Hepatocyte (in vitro differentiated cells): Measurements from ENCODE around the gene PLXDC1.
"Not testable (repeated sequence)": the region's sequence is repeated elsewhere in the genome, so short reads cannot be mapped to it uniquely, and the experiment has no call there.

Experiments
- EZH2 ChIP-seq: fragments of 200-600 bp; sonication (generic); IDR thresholded peaks from 2 replicates; pipeline ENCODE4 v1.6.1; 2016; ENCODE audit warnings: antibody characterized with exemption, mild to moderate bottlenecking, borderline replicate concordance
- EZH2phosphoT487 ChIP-seq: fragments of 200-600 bp; sonication (generic); IDR thresholded peaks from one replicate; pipeline ENCODE4 v1.6.1; 2018; ENCODE audit warnings: antibody characterized with exemption, mild to moderate bottlenecking, low read depth, moderate library complexity; ENCODE audit not compliant: unreplicated experiment, severe bottlenecking

DNA sequence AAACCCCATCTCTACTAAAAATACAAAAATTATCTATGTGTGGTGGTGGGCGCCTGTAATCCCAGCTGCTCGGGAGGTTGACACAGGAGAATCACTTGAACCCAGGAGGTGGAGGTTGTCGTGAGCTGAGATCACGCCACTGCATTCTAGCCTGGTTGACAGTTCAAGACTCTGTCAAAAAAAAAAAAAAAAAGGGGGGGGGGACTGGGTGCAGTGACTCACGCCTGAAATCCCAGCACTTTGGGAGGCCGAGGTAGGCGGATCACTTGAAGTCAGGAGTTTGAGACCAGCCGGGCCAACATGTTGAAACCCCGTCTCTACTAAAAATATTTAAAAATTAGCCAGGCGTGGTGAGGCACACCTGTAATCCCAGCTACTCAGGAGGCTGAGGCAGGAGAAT, 29.5 kb downstream of the PLXDC1 start:
- not testable (repeated sequence) for TF ChIP-seq EZH2phosphoT487, EZH2
